Activated T-cell treated with anti-CD3 and anti-CD28 coated beads, Interleukin-2, amount 50 U/mL, for 1 hour (primary cell): ENCODE measurements around the gene EDIL3.

ENCODE experiments used
- DNase-seq: peaks from one replicate; pipeline ENCODE4 v3.0.0-alpha.2; 2020

The EDIL3 gene

GRCh38 chr5:84149094-84149493, 235.6 kb downstream of the EDIL3 start:
- no peak for DNase-seq

- no peak for DNase-seq
Measured at GRCh38 chr5:84148651-84149050, 236.0 kb downstream of the EDIL3 start.

GRCh38 chr5:84137541-84137940, 247.1 kb downstream of the EDIL3 start:
- DNase-seq, result no peak

- no peak for DNase-seq
Measured at GRCh38 chr5:84131372-84131771, 253.3 kb downstream of the EDIL3 start.

GRCh38 chr5:84130006-84130580, 254.6 kb downstream of the EDIL3 start:
- DNase-seq, result no peak

- DNase-seq, result no peak
Measured at GRCh38 chr5:84125216-84125615, 259.5 kb downstream of the EDIL3 start.

GRCh38 chr5:84119252-84119651, 265.4 kb downstream of the EDIL3 start:
- DNase-seq, result no peak

- no peak for DNase-seq
Measured at GRCh38 chr5:84118551-84118950, 266.1 kb downstream of the EDIL3 start.

GRCh38 chr5:84115727-84116126, 269.0 kb downstream of the EDIL3 start:
- DNase-seq, result no peak

GRCh38 chr5:84113246-84114105, 271.2 kb downstream of the EDIL3 start:
- no peak for DNase-seq

GRCh38 chr5:84092738-84093137, 291.9 kb downstream of the EDIL3 start:
- no peak for DNase-seq

GRCh38 chr5:84091127-84091799, 293.4 kb downstream of the EDIL3 start:
- no peak for DNase-seq

- no peak for DNase-seq
Measured at GRCh38 chr5:84088996-84089395, 295.7 kb downstream of the EDIL3 start.

GRCh38 chr5:84086511-84086910, 298.2 kb downstream of the EDIL3 start:
- no peak for DNase-seq

- DNase-seq, result no peak
Measured at GRCh38 chr5:84085387-84086041, 299.2 kb downstream of the EDIL3 start.

GRCh38 chr5:84080908-84081307, 303.8 kb downstream of the EDIL3 start:
- DNase-seq, result no peak

- no peak for DNase-seq
Measured at GRCh38 chr5:84072339-84072738, 312.3 kb downstream of the EDIL3 start.

GRCh38 chr5:84069608-84070179, 315.0 kb downstream of the EDIL3 start:
- no peak for DNase-seq

- no peak for DNase-seq
Measured at GRCh38 chr5:84063041-84063440, 321.6 kb downstream of the EDIL3 start.

GRCh38 chr5:84059672-84060071, 325.0 kb downstream of the EDIL3 start:
- DNase-seq, result no peak

- no peak for DNase-seq
Measured at GRCh38 chr5:84058561-84058960, 326.1 kb downstream of the EDIL3 start.

- no peak for DNase-seq
Measured at GRCh38 chr5:84057211-84057610, 327.5 kb downstream of the EDIL3 start.

GRCh38 chr5:84045964-84046363, 338.7 kb downstream of the EDIL3 start:
- no peak for DNase-seq
